Iris pigment epithelial cell (primary cell): ENCODE measurements around the gene ZMYND8.
"Not testable (repeated sequence)": the region's sequence is repeated elsewhere in the genome, so short reads cannot be mapped to it uniquely, and the experiment has no call there.

Experiments used
- DNase-seq: peaks from one replicate; pipeline ENCODE4 v3.0.0-alpha.2; 2011; ENCODE audit warnings: low read depth

Gene ZMYND8

DNA sequence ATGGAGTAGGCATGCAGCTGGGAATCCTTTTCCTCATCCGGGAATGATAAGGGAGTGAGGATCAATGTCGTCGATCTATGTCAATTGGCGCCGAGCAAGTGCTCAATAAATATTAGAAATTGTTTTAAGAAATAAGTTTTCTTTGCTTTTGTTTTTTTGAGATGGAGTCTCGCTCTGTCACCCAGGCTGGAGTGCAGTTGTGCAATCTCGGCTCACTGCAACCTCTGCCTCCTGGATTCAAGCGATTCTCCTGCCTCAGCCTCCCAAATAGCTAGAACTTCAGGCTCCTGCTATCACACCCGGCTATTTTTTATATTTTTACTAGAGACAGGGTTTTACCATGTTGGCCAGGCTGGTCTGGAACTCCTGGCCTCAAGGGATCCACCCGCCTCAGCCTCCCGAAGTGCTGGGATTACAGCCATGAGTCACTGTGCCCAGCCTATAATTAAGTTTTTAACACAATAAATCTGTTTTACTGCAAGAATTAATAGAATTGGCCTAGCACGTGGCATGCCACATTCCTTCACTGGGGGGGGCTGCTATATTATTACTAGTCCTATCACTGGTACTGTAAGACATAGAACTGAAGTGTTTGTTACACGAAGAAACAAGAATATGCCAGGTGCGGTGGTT lies 92.2 kb downstream of the ZMYND8 start:
- not testable (repeated sequence) for DNase-seq

DNA sequence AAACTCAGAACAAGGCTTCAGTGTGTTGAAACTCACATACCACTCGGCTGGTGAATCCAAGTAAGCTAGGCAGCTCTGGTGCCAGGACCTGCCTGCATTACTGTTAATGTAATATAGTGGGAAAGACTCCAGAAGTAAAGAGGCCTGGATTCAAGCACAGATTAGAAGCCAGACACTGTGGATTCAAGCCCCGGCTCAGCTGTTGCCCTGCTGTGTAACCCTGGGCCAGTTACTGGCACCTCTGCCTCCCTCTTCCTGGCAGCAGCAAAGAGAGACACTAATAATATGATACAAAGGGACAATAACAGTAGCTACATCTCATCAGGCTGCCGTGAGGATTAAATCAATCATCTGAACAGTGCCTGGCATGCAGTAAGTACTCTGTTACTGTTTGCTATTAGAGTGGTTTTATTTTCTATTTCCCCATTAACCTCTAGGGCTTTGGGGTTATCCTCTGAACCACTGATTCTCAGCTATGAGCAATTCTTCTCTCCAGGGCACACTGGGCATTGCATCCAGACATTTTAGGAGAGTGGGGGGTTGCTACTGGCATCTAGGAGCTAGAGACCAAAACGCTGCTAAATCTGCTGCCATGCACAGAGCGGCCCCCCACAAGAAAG lies 92.9 kb downstream of the ZMYND8 start:
- DNase-seq = no peak

GRCh38 chr20:47263080-47263464 lies 93.4 kb downstream of the ZMYND8 start:
- DNase-seq = no peak

DNA sequence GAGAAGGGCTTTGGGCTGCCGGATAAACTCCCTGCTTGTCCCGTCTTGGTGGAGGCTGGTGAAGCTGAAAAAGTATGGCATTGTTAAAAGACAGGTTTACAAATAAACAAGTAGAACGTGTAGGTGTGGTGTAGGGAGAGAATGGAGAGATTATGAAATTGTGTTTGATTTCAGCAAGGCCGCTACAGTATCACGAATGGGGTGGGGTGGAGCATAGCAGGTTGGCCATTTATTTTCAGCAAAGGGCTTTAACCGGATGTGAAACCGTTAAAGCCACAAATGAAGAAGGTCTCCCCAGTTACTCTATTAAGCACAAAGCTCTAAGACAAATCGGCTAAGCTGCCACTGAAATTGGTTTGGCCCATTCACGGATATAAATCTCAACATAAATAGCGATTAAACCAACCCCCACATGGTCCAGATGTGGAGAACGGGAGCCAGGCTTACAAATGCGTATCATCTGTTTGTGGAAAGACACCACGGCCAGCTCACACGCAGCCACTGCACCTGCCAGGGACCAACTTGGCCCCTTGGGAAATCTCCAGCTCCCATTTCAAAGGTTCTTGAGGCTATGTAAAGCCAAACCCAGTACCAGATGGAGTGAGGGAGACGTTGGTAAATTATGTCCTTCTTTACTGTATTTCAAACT lies 94.0 kb downstream of the ZMYND8 start:
- no peak for DNase-seq

GRCh38 chr20:47262008-47262364 lies 94.5 kb downstream of the ZMYND8 start:
- DNase-seq = no peak

- not testable (repeated sequence) for DNase-seq
These were observed 95.2 kb downstream of the ZMYND8 start for GRCh38 chr20:47261161-47261774.

DNA sequence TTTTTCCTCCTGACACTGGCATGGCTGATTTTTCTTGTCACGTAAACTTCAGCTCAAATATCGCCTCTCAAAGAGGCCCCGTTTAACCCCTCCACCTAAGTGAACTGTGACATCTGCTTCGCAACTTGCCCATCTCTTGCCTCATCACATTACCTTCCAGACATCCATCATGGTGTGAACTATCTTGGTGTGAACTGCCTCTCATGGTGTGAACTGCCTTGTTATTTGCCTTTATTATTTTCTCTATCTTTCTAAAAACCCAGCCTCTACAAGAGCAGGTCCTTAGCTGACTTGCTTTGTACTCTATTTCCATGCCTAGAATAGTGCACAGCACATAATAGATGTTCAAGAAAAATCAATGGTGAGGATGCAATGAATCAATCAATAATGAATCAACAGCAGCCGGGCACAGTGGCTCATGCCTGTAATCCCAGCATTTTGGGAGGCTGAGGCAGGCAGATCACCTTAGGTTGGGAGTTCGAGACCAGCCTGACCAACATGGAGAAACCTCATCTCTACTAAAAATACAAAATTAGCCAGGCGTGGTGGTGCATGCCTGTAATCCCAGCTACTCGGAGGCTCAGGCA lies 95.9 kb downstream of the ZMYND8 start:
- DNase-seq = not testable (repeated sequence)

GRCh38 chr20:47258745-47259695 lies 97.5 kb downstream of the ZMYND8 start:
- DNase-seq = peak; percentile 53

- DNase-seq = no peak
These were observed 98.7 kb downstream of the ZMYND8 start for GRCh38 chr20:47257771-47258170.

- DNase-seq = no peak
These were observed 99.2 kb downstream of the ZMYND8 start for GRCh38 chr20:47257256-47257655.

DNA sequence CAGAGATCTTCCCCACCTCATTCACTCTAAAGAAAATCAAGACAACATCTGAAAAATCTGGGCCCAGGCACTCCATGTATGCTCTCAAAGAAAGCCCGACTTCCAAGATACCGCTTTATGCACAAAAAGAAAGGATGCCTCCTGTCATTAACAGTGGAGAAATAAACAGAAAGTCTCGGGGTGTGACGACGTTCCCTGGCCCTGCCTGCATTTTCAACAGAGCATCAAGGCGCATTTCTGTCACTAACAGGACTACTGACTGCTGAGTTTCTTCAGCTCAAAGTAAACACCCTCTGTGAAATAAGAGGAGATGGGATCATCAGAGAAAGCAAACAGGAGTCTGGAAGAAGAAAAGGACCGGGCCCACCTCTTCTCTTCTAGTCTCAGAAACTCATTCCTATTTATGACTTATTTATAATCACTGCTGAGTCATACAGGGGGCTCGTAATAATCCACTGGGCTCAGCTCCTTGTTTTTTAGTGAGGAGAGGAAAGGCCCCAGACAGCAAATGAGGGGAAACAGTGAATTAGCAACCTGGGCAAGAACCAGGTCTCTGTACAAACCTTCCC lies 99.7 kb downstream of the ZMYND8 start:
- DNase-seq = peak; percentile 66

DNA sequence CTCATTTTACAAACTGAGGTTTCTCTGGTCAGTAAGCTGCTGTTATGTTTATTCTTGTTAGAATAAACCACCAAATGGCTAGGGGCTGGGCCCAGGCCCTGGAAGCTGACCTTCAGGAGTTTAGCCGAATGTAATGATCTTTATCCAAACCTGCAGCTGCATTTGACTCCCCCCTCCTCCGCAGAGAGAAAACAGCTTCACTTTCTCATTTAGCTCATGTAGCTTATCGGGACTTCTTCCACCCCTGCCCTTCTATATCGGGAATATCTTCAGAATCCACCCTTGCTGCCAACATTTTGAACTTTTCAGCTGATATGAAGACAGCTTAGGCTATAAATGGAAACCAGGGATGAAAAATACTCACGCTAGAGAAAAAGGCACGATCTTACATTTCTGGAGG lies 102.6 kb downstream of the ZMYND8 start:
- no peak for DNase-seq

DNA sequence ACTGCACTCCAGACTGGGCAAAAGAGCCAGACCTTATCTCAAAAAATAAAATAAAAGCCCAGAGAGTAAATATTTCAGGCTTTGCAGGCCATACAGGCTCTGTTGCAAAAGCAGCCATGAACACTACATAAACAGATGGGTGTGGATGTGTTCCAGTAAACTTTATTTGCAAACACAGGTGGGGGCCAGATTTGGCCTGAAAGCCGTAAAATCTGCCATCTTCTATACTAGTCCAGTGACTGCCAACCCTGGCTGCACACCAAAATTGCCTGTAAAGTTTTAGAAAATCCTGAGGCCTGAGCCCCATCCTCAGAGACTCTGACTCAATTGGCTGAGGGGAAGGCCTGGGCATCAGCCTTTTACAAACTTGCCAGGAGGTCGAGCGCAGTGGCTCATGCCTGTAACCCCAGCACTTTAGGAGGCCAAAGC lies 103.6 kb downstream of the ZMYND8 start:
- DNase-seq = no peak

- no peak for DNase-seq
These were observed 105.1 kb downstream of the ZMYND8 start for GRCh38 chr20:47251154-47252020.

DNA sequence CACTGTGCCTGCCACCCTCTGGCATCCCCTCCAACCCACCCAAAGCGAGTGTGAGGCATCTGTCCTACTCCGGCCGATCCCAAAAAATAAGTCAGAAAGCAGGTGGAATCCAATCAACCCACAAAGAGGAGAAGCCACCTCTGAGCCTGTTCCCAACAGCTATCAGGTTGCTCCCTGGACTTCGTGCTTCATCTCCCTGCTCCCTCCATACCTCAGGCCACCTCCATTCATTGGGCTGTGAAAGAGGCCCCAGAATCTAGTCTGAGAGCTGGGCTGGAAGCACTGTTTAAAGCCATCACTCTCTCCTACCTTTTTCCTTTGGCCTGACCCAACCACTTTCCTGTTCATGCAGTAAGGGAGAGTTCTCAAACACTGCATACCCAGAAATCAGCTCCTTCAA lies 106.1 kb downstream of the ZMYND8 start:
- DNase-seq = no peak

- DNase-seq = no peak
These were observed 106.6 kb downstream of the ZMYND8 start for GRCh38 chr20:47249913-47250312.

- no peak for DNase-seq
These were observed 108.0 kb downstream of the ZMYND8 start for GRCh38 chr20:47248448-47248966.

- no peak for DNase-seq
These were observed 108.5 kb downstream of the ZMYND8 start for GRCh38 chr20:47247972-47248371.

DNA sequence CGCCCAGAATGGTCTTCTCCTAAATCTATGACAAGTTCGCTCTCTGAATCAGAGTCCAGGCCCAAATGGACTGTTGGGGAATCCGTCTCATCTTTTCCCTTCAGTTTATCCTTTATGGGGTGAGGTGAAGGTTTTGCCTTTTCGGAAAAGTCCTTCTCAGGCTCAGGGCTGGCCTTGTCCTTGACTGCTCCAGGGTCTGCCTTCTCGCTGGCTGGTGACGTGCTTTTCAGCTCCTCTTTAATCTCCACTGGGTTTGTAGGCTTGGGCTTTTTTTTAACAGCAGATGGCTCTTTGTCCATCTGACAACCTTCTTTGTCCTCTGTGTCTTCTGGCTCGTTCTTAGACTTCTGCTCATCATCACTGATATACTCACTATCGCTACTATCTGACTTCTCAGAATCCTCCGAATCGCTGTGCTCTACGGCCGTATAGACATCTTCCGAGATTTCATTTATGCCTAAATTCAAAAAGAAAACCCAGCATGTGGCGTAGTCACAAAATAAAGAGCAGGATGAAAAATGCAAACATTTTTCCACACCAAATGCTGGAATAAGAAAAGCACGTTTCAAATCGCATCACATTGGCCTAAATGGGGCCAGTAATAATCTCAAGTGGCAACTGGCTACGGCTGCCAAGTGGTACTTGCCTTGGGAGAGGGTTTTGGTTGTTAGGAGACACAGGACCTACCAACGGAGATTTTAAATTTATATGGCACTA lies 110.3 kb downstream of the ZMYND8 start:
- DNase-seq = no peak
